HG02870 (cell line): ENCODE measurements around the gene ASF1A.
A peak's percentile ranks its signal among the peaks of the same experiment; 100 is the strongest.
"Not testable (repeated sequence)": the region's sequence is repeated elsewhere in the genome, so short reads cannot be mapped to it uniquely, and the experiment has no call there.

Experiments
- ATAC-seq: cut with Tn5 transposase; IDR thresholded peaks from one replicate; pipeline ENCODE4 v1.9.1; 2021; ENCODE audit warnings: mild to moderate bottlenecking, moderate library complexity; ENCODE audit not compliant: unreplicated experiment

ASF1A gene

DNA sequence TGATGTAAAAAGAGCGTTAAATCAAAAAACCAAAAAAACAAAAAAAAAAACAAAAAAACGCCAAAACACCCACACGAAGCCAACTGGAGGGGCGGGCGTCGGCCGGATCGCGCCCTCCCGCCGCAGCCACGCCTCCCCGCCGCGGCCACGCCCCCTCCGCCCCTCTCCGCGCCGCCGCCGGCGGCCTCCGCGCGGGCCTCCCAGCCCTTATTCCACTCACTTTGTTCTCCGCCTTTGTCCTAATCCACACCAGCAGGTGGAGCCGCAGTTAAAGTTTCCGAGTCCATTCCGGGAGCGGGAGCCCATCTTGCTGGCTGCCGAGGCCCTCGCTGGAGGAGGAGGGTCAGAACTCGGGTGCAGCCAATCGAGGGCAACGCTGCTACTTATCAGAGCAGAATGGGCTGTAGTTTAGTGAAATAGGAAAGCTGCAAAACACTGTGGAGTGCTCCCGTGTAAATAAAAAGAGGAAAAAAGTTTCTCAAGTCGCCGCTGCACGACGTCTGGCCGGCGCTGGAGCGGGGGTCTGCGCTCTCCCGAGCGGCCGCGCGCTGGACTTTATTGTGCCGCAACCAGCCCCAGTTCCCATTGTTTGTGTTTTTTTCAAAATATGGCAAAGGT, at the start of gene ASF1A:
Gene ASF1A (plus strand): TSS at position 346 of the 618 bp plus-strand sequence. CDS start 262 bp downstream, at position 608.
- peak; percentile 62 for ATAC-seq

DNA sequence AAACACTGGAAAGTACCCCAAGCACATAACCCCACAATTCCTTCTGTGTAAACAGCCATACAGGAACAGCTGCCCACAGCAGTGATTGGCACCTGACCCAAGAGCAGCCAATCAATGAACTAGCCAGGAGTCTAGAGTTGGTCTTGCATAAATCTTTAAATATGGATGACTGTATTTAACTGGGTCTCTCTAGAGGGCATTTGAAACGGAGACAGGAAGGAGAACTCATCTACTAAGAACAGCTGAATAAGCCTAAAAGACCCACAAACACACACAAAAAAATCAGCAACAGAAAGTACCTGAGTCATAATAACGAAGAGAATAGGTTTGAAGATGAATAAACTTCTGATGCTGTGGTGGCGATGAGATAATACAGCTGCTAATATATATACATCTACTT, 49.0 kb upstream of the ASF1A start:
- ATAC-seq = peak; percentile 62

- ATAC-seq = no peak
These were observed 40.5 kb upstream of the ASF1A start for GRCh38 chr6:118853408-118853807.

- ATAC-seq = no peak
These were observed 37.7 kb upstream of the ASF1A start for GRCh38 chr6:118856301-118856700.

DNA sequence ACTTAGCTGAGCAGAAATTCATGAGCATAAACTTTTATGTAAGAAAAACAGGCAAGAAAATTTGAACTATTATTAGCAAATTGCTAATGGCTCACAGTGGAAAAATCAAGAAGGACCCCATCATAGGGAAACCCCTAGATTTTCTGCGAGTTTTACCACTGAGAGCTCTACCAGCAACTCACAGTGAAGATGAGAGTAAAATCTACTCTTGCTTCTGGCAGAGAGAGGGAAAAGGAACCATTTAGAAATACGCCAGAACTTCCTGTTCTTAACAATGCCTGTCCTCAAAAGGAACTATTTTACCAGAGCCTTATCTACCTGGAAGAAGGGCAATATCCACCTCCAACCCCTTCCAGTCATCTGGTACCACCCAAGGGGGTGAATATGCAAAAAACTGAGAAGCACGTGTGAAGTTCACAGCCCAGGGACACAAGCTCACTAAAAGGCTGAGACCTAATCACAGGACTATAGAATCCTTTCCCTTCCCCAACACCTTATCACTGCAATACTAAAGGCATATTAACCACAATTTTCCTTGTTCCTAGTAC, 34.4 kb upstream of the ASF1A start:
- peak; percentile 60 for ATAC-seq

DNA sequence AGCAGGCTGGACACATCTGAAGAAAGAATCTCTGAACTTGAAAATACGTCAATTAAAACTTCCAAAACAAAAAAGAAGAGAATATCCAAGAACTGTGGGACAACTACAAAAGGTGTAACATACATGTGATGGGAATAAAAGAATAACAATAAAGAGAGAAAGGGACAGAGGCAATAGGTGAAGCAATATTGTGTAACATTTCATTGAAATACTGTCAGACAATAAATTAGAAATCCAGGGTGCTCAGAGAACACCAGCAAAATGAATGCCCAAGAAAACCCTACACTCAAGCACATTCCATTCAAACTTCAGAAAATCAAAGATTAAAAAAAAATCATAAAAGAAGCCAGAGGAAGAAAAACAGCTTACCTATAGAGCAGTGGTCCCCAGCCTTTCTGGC, 33.6 kb upstream of the ASF1A start:
- ATAC-seq = no peak

GRCh38 chr6:118860880-118861279, 33.1 kb upstream of the ASF1A start:
- ATAC-seq = no peak

DNA sequence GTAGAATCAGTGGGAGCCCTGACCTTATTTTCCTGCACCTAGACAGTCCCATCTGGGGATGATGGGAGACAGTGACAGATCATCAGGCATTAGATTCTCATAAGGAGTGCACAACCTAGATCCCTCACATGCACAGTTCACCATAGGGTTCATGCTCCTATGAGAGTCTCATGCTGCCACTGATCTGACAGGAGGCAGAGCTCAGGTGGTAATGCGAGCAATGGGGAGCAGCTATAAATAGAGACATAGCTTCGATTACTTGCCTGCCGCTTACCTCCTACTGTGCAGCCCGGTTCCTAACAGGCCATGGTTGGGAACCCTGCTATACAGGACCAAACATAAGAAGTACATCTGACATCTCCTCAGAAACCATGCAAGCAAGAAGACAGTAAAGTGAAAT, 31.5 kb upstream of the ASF1A start:
- ATAC-seq = no peak

DNA sequence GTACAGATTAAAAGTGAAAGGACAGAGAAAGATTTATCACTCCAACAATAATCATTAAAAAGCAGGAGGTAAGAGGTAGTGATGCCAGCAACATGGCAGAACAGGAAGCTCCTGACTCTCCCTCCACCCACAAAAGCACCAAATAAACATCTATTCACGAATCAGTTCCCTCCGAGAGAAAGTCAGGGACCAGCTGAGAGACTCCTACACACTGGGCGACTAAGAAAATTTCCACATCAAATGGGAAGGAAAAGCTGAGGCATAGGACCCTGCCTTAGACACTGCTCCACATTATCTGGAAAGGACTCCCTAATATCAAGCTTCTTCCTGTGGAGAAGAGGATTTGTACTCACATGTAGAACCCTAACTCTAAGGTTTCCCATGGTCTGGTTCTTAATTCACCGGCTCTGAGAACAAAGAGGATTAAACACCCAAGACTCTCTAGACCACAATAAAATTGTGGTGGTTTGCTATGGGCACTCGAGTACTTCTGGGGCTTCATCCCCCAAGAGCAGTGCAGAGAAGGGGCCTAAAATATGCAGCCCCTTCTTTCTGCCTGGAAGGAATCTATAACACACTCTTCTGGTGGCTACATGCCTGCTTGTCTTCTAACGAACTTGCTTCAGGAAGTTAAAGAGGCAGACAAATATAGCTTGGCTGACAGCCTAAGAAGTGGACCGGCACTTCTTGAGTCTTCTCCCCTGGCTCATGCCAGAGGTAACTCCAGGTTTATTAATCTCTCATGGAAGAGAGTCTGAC, 29.4 kb upstream of the ASF1A start:
- ATAC-seq = no peak

GRCh38 chr6:118865100-118865391, 28.9 kb upstream of the ASF1A start:
- ATAC-seq = no peak

DNA sequence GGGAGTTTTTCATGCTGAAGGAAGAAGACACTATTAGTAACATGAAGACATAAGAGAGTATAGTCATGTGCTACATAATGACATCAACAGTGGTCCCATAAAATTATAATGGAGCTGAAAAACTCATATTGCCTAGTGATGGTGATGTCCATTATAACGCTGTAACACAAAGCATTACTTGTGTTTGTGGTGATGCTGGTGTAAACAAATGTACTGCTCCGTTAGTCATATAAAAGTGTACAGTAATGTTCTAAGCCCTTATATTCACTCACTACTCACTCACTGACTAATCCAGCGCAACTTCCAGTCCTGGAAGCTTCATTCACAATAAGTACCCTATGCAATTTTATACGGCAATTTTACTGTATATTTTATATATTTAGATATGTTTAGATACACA, 26.8 kb upstream of the ASF1A start:
- ATAC-seq = no peak

- not testable (repeated sequence) for ATAC-seq
These were observed 25.1 kb upstream of the ASF1A start for GRCh38 chr6:118868901-118869300.

GRCh38 chr6:118869350-118869749, 24.6 kb upstream of the ASF1A start:
- ATAC-seq = no peak

DNA sequence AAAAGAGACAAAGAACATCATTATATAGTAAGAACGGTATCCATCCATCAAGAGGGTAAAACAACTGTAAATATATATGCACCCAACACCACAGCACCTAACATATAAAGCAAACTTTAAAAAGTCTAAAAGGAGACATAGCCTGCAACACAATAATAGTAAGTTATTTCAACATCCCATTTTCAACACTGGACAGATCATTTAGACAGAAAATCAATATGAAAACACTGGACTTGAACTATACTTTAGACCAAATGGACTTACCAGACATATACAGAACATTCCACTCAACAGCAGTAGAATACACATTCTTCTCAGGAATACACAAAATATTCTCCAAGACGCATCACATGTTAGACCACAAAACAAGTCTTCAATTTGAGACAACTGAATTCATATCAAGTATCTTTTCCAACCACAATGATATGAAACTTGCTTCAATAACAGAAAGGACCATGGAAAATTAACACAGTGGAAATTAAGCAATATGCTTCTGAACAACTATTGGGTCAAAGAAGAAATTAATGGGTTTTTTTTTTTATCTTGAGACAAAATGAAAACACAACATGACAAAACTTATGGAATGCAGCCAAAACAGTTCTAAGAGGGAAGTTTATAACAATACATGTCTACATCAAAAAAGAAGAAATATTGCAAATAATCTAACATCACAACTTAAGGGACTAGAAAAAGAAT, 23.9 kb upstream of the ASF1A start:
- no peak for ATAC-seq

DNA sequence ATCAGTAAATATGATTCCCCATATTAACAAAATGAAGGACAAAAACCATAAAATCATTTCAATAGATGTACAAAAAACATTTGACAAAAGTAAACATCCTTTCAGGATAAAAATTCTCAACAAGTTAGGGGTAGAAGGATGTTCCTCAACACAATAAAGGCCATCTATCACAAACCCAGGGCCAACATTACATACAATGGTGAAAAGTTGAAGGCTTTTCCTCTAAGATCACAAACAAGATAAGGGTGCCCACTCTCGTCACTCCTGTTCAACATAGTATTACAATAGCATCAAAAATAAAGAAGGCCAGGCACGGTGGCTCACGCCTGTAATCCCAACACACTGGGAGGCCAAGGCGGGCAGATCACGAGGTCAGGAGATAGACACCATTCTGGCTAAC, 22.6 kb upstream of the ASF1A start:
- ATAC-seq = no peak

DNA sequence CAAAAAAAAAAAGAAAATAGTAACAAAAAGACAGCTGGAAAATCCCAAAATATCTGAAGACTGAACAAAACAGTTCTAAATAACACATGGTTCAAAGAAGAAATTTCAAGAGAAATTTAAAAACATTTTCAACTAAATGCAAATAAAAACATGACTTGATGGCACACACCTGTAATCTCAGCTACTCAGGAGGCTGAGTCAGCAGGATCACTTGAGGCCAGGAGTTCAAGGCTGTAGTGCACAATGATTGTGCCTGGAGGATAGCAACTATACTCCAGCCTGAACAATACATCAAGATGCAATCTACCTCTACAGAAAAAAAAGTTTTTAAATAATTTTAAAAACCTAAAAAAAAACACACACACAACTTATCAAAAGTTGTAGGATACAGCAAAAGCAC, 21.6 kb upstream of the ASF1A start:
- no peak for ATAC-seq

DNA sequence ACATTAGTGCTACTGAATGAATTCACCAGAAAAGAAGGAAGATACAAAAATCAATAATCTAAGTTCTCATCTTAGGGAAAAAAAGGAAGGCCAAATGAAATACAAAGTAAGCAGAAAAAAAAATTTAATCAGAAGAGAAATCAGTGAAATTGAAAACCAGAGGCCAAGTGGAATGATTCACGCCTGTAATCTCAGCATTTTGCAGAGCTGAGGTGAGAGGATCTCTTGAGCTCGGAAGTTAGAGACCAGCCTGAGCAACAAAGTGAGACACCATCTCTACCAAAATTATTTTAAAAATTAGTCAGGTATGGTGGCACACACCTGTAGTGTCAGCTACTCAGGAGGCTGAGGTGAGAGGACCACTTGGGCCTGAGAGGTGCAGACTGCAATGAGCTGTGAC, 21.2 kb upstream of the ASF1A start:
- no peak for ATAC-seq

DNA sequence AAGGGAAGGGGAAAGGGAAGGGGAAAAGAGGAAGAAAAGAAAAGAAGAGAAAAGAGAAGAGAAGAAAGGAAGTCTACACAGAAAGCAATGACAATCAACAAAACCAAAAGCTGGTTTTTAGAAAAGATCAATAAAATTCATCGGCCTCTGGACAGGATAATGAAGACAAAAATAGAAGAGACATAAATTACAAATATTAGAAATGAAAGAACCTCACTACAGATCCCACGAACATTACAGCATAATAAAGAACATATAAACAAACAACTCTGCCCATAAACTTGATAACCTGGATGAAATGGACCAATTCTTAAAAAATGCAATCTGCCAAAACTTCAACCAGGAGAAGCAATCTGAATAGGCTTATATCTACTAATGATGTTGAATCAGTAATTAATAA, 20.7 kb upstream of the ASF1A start:
- no peak for ATAC-seq

- no peak for ATAC-seq
These were observed 18.3 kb upstream of the ASF1A start for GRCh38 chr6:118875672-118876071.

GRCh38 chr6:118876198-118876597, 17.8 kb upstream of the ASF1A start:
- no peak for ATAC-seq

DNA sequence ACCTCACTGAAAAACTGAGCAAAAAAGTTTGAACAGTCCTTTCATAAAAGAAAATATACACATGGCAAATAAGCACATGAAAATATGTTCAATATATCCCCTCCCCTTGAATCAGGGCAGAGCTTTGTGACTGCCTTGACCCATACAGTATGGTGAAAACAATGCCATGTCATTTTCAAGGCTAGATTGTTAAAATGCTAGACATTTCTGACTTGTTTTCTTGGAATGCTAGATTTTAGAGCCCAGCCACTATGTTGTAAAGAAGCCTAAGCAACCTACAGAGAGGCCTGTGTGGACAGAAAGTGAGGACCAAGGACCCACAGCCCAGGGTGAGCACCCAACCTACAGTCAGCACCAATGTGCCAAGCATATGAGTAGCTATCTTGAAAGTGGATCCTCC, 17.1 kb upstream of the ASF1A start:
- ATAC-seq = no peak

- no peak for ATAC-seq
These were observed 16.1 kb upstream of the ASF1A start for GRCh38 chr6:118877806-118878205.
